A549 (cell line): ENCODE results near the gene PRKN. TPM values are rescaled to one million over a fixed set of nuclear protein-coding genes. Genes with fewer than 3 reads are reported as not detected.

Experiments
- ATAC-seq, 2 experiments: fragments of 200-7000 bp in 1 of 2; fragments of >200 bp in 1 of 2; cut with Nextera tagmentation in 1 of 2; cut with Tn5 transposase in 1 of 2; 3 replicates each; pipeline versions ENCODE4 v1.8.0 to v1.9.1; 2018 to 2020; ENCODE audit warnings: mild to moderate bottlenecking in 1 of 2, moderate library complexity in 1 of 2
- CTCF ChIA-PET: fragments of 300-600 bp; sonication (Branson Sonifier 250); formaldehyde crosslinking; extraction: SDS; loops from one replicate; lab custom pipeline; 2021; ENCODE audit warnings: antibody characterized with exemption, inconsistent platforms; lab: Yijun Ruan, JAX
- POLR2A ChIA-PET: fragments of 350-600 bp; formaldehyde crosslinking; extraction: SDS; loops from one replicate; lab custom pipeline; 2021; ENCODE audit warnings: antibody characterized with exemption, inconsistent platforms; lab: Yijun Ruan, JAX
- DNase-seq, 2 experiments: peaks; one replicate each; pipeline versions ENCODE4 v3.0.0 to v3.0.0-alpha.2; 2011 to 2016; ENCODE audit warnings: low read depth in 1 of 2, low spot score in 1 of 2
- FAIRE-seq: peaks from 2 replicates; lab custom pipeline; 2011; peaks lifted over from hg19 to GRCh38; lab: Jason Lieb, UNC
- H3K27ac ChIP-seq, 2 experiments: fragments of >200 bp; sonication (Bioruptor Twin); formaldehyde crosslinking; 3 replicates each; pipeline ENCODE4 v1.5.1; 2016 to 2017
- H3K4me1 ChIP-seq: fragments of >200 bp; sonication (Bioruptor Twin); formaldehyde crosslinking; 3 replicates; pipeline ENCODE4 v1.6.1; 2016
- H3K4me2 ChIP-seq: fragments of >200 bp; sonication (Bioruptor Twin); formaldehyde crosslinking; 3 replicates; pipeline ENCODE4 v1.6.1; 2016
- H3K4me3 ChIP-seq: fragments of >200 bp; sonication (Bioruptor Twin); formaldehyde crosslinking; 3 replicates; pipeline ENCODE4 v1.5.1; 2016
- H3K9me3 ChIP-seq: fragments of >200 bp; sonication (Bioruptor Twin); formaldehyde crosslinking; 3 replicates; pipeline ENCODE4 v1.6.1; 2016
- BHLHE40 ChIP-seq: IDR thresholded peaks from 2 replicates; pipeline ENCODE4 v1.6.1; 2012; ENCODE audit warnings: low read depth, low read length, inconsistent platforms
- CBX2 ChIP-seq: fragments of 200-600 bp; sonication (generic); IDR thresholded peaks from 2 replicates; pipeline ENCODE4 v1.6.1; 2016; ENCODE audit warnings: low read depth, mild to moderate bottlenecking, borderline replicate concordance
- CBX8 ChIP-seq: fragments of 200-600 bp; sonication (generic); IDR thresholded peaks from 2 replicates; pipeline ENCODE4 v1.6.1; 2016
- CHD4 ChIP-seq: fragments of 200-600 bp; sonication (generic); IDR thresholded peaks from 2 replicates; pipeline ENCODE4 v1.6.1; 2016; ENCODE audit warnings: antibody characterized with exemption, mild to moderate bottlenecking, borderline replicate concordance
- EHF ChIP-seq: fragments of 250-450 bp; sonication (Bioruptor Pico); IDR thresholded peaks from 2 replicates; pipeline ENCODE4 v1.5.0; 2020; ENCODE audit warnings: mild to moderate bottlenecking
- EP300 ChIP-seq, 2 experiments: fragments of >200 bp; sonication (Bioruptor Twin); formaldehyde crosslinking; IDR thresholded peaks; 2 replicates in 1 of 2; 3 replicates in 1 of 2; pipeline ENCODE4 v1.6.1; 2016 to 2017
- ESRRA ChIP-seq: fragments of 150-350 bp; IDR thresholded peaks from 2 replicates; pipeline ENCODE4 v1.6.1; 2014; ENCODE audit warnings: mild to moderate bottlenecking, low read length, borderline replicate concordance
- FOSL2 ChIP-seq, 2 experiments: fragments of 450-650 bp in 1 of 2; fragments of >200 bp in 1 of 2; sonication (Bioruptor Twin) in 1 of 2; formaldehyde crosslinking; IDR thresholded peaks; 2 replicates each; pipeline versions ENCODE4 v1.5.0 to v1.6.1; 2016 to 2020; ENCODE audit warnings: mild to moderate bottlenecking in 1 of 2, moderate library complexity in 1 of 2
- GATA3 ChIP-seq: IDR thresholded peaks from 2 replicates; pipeline ENCODE4 v1.6.1; 2012; ENCODE audit warnings: borderline replicate concordance
- HEYL ChIP-seq: fragments of 250-450 bp; sonication (Bioruptor Pico); IDR thresholded peaks from 2 replicates; pipeline ENCODE4 v1.8.0; 2021; ENCODE audit warnings: mild to moderate bottlenecking, moderate library complexity
- HOXB13 ChIP-seq: fragments of 250-450 bp; sonication (Bioruptor Pico); IDR thresholded peaks from 2 replicates; pipeline ENCODE4 v1.5.0; 2020; ENCODE audit warnings: low read depth, mild to moderate bottlenecking, moderate library complexity
- HOXB5 ChIP-seq: fragments of 250-450 bp; sonication (Bioruptor Pico); IDR thresholded peaks from 2 replicates; pipeline ENCODE4 v1.5.0; 2020; ENCODE audit warnings: mild to moderate bottlenecking, moderate library complexity
- KDM1A ChIP-seq: fragments of 200-600 bp; sonication (generic); IDR thresholded peaks from 2 replicates; pipeline ENCODE4 v1.6.1; 2016; ENCODE audit warnings: low read depth, mild to moderate bottlenecking
- KDM5A ChIP-seq: fragments of 200-600 bp; sonication (generic); IDR thresholded peaks from 2 replicates; pipeline ENCODE4 v1.6.1; 2016; ENCODE audit warnings: antibody characterized with exemption, mild to moderate bottlenecking
- MAZ ChIP-seq: fragments of 150-350 bp; IDR thresholded peaks from 2 replicates; pipeline ENCODE4 v1.6.1; 2014; ENCODE audit warnings: antibody characterized with exemption, low read depth, low read length, borderline replicate concordance
- NR3C1 ChIP-seq: fragments of >200 bp; sonication (Bioruptor Twin); formaldehyde crosslinking; IDR thresholded peaks from 3 replicates; pipeline ENCODE4 v1.6.1; 2017
- POLR2A ChIP-seq: IDR thresholded peaks from 2 replicates; pipeline ENCODE4 v1.6.1; 2012; ENCODE audit warnings: mild to moderate bottlenecking, low read length
- POLR2AphosphoS2 ChIP-seq: conservative IDR thresholded peaks from 2 replicates; pipeline ENCODE4 v1.6.1; 2012; ENCODE audit warnings: low read length, improper control_type of control experiment, inconsistent platforms
- RAD21 ChIP-seq, 2 experiments: fragments of >200 bp in 1 of 2; sonication (Bioruptor Twin) in 1 of 2; formaldehyde crosslinking in 1 of 2; IDR thresholded peaks in 1 of 2; conservative IDR thresholded peaks in 1 of 2; 2 replicates in 1 of 2; 3 replicates in 1 of 2; pipeline ENCODE4 v1.6.1; 2012 to 2018; ENCODE audit warnings: inconsistent platforms in 1 of 2
- RNF2 ChIP-seq: fragments of 200-600 bp; sonication (generic); IDR thresholded peaks from 2 replicates; pipeline ENCODE4 v1.6.1; 2016; ENCODE audit warnings: low read depth, mild to moderate bottlenecking, antibody characterized with exemption, moderate library complexity, borderline replicate concordance
- SMC3 ChIP-seq: fragments of >200 bp; sonication (Bioruptor Twin); formaldehyde crosslinking; IDR thresholded peaks from 3 replicates; pipeline ENCODE4 v1.6.1; 2018; ENCODE audit warnings: inconsistent platforms
- TFCP2L1 ChIP-seq: fragments of 250-450 bp; sonication (Bioruptor Pico); IDR thresholded peaks from 2 replicates; pipeline ENCODE4 v1.5.0; 2021; ENCODE audit warnings: mild to moderate bottlenecking
- ZFP36 ChIP-seq: fragments of 450-650 bp; IDR thresholded peaks from 2 replicates; pipeline ENCODE4 v1.6.1; 2014; ENCODE audit warnings: borderline replicate concordance; ENCODE audit not compliant: partially characterized antibody
- ZSCAN20 ChIP-seq: fragments of 250-450 bp; sonication (Bioruptor Pico); IDR thresholded peaks from 2 replicates; pipeline ENCODE4 v1.8.0; 2022; ENCODE audit warnings: mild to moderate bottlenecking, moderate library complexity
- WGBS: methylation state at CpG from one replicate; pipeline ENCODE4 v1.1.6; 2017; ENCODE audit errors: missing lambda C conversion rate; 5-methylcytosine and 5-hydroxymethylcytosine counted together
- polyA plus RNA-seq, 4 experiments: library from polyadenylated mRNA; depleted of rRNA in 3 of 4; stranded (reverse); fragments of >200 nt; fragmentation: RNase III in 1 of 4; extraction: RNeasy Plus Mini Kit Qiagen cat#74134 plus additional on column Dnase treatment in 1 of 4; gene quantifications; 2 replicates in 3 of 4; 3 replicates in 1 of 4; pipeline ENCODE4 v1.2.3, GENCODE V29; 2011 to 2017
- TF ChIP-seq, protein P1 (sequence below): IDR thresholded peaks from 2 replicates; pipeline ENCODE4 v1.6.1; 2012
- TF ChIP-seq, protein P2 (sequence below): fragments of >200 bp; sonication (Bioruptor Twin); formaldehyde crosslinking; IDR thresholded peaks from 3 replicates; pipeline ENCODE4 v1.6.1; 2016
- TF ChIP-seq, protein P3 (sequence below): fragments of >200 bp; sonication (Bioruptor Twin); formaldehyde crosslinking; IDR thresholded peaks from 2 replicates; pipeline ENCODE4 v1.6.1; 2016
- TF ChIP-seq, protein P4 (sequence below): IDR thresholded peaks from 2 replicates; pipeline ENCODE4 v1.6.1; 2012; ENCODE audit warnings: low read depth, borderline replicate concordance

PRKN gene
- polyA plus RNA-seq, 2 of the 4 experiments (the other 2 are of a cell fraction) = 0.36 to 0.39 TPM

DNA sequence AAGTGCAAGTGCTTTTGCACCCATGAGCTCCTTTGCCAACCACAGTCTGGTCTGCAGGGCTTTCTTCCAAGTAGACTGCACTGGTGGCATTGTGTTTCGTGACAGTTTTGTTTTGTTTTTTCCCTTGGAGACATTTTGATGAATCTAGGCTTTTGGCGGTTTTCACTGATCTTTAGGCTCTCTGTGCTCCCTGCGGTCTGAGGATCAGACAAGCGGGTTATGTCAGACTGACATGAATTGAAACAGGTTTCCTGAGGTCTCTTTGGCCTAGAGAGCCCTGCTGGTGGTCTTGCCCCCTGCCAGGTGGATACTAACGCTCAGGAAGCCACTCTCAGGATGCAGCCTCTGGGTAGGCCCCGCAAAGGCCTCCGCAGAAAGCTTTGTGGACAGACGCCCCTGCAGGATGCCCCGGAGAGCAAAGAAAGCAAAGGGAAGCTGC lies 898.3 kb downstream of the PRKN start:
- FAIRE-seq = no peak
- ChIA-PET POLR2A (no interaction called here), CTCF (interaction anchor here (1.8 kb wide), 1 partner anchor 8 kb away, joined by 5 read pairs; no protein-coding TSS in a partner anchor)
- no peak for TF ChIP-seq HOXB13 (CRISPR knock-in tag)
- TF ChIP-seq KDM1A = no peak
- no peak for TF ChIP-seq MAZ
- no peak for TF ChIP-seq POLR2A
- no peak for TF ChIP-seq NR3C1
- no peak for TF ChIP-seq ZSCAN20
- TF ChIP-seq ESRRA = no peak
- no peak for TF ChIP-seq HOXB5 (CRISPR knock-in tag)
- TF ChIP-seq EHF (CRISPR knock-in tag) = no peak
- TF ChIP-seq EP300 (IDR thresholded peaks at IDR 0.05) = no peak
- no peak for TF ChIP-seq CHD4
- no peak for TF ChIP-seq BHLHE40
- no peak for TF ChIP-seq FOSL2 (IDR thresholded peaks at IDR 0.05)
- no peak for TF ChIP-seq FOSL2 (CRISPR knock-in tag; IDR thresholded peaks at IDR 0.05)
- TF ChIP-seq ZFP36 = no peak
- TF ChIP-seq, protein P1, sequence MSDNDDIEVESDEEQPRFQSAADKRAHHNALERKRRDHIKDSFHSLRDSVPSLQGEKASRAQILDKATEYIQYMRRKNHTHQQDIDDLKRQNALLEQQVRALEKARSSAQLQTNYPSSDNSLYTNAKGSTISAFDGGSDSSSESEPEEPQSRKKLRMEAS = no peak
- TF ChIP-seq, protein P2, sequence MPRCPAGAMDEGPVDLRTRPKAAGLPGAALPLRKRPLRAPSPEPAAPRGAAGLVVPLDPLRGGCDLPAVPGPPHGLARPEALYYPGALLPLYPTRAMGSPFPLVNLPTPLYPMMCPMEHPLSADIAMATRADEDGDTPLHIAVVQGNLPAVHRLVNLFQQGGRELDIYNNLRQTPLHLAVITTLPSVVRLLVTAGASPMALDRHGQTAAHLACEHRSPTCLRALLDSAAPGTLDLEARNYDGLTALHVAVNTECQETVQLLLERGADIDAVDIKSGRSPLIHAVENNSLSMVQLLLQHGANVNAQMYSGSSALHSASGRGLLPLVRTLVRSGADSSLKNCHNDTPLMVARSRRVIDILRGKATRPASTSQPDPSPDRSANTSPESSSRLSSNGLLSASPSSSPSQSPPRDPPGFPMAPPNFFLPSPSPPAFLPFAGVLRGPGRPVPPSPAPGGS = no peak
- no peak for ATAC-seq
- 77% methylated on average over 9 of the region's 9 CpGs for WGBS
- H3K9me3 ChIP-seq = no peaks in the 10 kb centered on the region
- no peak overlapping the region for H3K27ac ChIP-seq
- no peak for DNase-seq
- H3K4me3 ChIP-seq = no peak overlapping the region
- no peaks in the 10 kb centered on the region for H3K4me1 ChIP-seq
- no peak overlapping the region for H3K4me2 ChIP-seq

DNA sequence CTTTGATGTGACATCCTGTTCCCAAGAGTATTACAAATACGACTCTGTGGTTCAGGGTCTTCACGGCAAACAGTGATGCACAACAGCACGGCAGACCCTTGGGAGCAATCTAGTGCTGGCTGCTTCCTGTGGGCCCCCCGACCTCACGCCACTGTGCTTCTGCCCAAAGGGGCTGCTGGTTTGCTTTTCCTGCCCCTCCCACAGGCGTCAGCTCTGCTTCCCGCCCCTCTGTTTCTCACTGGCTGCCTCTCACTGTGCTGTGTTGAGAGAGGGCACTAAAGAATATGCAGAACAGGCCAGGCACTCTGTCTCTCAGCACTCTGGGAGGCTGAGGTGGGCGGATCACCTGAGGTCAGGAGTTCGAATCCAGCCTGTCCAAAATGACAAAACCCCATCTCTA lies 899.2 kb downstream of the PRKN start:
- FAIRE-seq = no peak
- CTCF ChIA-PET = interaction anchor here (1.8 kb wide), 1 partner anchor 9 kb away, joined by 5 read pairs; no protein-coding TSS in a partner anchor

More for the DNA sequence above, 899.2 kb downstream of the PRKN start:
- DNase-seq (no peak), ATAC-seq (no peak)
- POLR2A ChIA-PET = no interaction called here
- Histone ChIP-seq H3K27ac (no peak overlapping the region), H3K9me3 (no peaks in the 10 kb centered on the region), H3K4me1 (no peaks in the 10 kb centered on the region), H3K4me2 (no peak overlapping the region), H3K4me3 (no peak overlapping the region)
- TF ChIP-seq CHD4 (no peak), RNF2 (no peak), SMC3 (no peak), HEYL (CRISPR knock-in tag) (no peak), TFCP2L1 (CRISPR knock-in tag) (no peak), ZSCAN20 (no peak), RAD21 (conservative IDR thresholded peaks at IDR 0.05 in 1 of 2, IDR thresholded peaks at IDR 0.05 in 1 of 2) (no peak), HOXB13 (CRISPR knock-in tag) (no peak), POLR2AphosphoS2 (no peak), BHLHE40 (no peak), GATA3 (no peak), KDM5A (no peak), CBX2 (no peak), CBX8 (no peak), EP300 (IDR thresholded peaks at IDR 0.05) (no peak)
- TF ChIP-seq, protein P1 = no peak
- TF ChIP-seq, protein P3, sequence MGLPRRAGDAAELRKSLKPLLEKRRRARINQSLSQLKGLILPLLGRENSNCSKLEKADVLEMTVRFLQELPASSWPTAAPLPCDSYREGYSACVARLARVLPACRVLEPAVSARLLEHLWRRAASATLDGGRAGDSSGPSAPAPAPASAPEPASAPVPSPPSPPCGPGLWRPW = no peak
- TF ChIP-seq, protein P4, sequence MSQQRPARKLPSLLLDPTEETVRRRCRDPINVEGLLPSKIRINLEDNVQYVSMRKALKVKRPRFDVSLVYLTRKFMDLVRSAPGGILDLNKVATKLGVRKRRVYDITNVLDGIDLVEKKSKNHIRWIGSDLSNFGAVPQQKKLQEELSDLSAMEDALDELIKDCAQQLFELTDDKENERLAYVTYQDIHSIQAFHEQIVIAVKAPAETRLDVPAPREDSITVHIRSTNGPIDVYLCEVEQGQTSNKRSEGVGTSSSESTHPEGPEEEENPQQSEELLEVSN = no peak
- WGBS = 53% methylated on average over 9 of the region's 9 CpGs
